22Rv1 (cell line): ENCODE results near the gene PMEPA1.

ENCODE experiments used
- ZFX ChIP-seq: fragments of 450-650 bp; IDR thresholded peaks from 2 replicates; pipeline ENCODE4 v1.6.1; 2017; ENCODE audit warnings: antibody characterized with exemption, borderline replicate concordance
- TF ChIP-seq, protein P1 (sequence below): fragments of 450-650 bp; IDR thresholded peaks from 2 replicates; pipeline ENCODE4 v1.5.1; 2017; ENCODE audit warnings: mild to moderate bottlenecking

DNA sequence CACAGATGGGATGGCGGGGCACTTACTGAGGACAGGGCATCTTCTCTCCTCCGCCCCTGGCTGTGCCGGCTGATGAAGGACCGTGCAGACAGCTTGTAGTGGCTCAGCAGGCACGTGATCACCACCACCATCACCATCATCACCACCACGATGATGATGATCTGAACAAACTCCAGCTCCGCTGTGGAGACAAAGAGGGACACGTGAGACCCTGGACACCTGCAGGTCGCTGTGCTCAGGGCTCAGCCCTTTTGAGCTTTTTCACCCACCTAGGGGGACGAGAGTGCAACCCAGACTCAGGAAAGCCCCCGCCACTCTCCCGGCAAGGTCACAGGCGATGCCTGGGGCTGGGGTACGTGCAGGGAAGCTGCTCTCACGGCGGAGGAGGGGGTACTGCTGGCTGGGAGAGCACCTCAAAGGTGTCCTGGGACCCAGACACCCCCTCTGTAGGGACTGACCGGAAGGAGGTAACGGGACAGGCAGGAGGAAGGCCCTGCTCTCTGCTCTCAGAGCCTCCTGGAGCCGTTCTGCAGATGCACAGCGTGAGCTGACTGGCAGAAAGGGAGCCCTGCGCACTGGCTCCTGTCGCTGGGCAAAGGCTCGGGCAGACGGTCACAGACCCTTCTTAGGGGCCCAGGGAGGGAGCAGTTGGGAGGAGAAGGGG lies 50.2 kb downstream of the PMEPA1 start:
- TF ChIP-seq, protein P1, sequence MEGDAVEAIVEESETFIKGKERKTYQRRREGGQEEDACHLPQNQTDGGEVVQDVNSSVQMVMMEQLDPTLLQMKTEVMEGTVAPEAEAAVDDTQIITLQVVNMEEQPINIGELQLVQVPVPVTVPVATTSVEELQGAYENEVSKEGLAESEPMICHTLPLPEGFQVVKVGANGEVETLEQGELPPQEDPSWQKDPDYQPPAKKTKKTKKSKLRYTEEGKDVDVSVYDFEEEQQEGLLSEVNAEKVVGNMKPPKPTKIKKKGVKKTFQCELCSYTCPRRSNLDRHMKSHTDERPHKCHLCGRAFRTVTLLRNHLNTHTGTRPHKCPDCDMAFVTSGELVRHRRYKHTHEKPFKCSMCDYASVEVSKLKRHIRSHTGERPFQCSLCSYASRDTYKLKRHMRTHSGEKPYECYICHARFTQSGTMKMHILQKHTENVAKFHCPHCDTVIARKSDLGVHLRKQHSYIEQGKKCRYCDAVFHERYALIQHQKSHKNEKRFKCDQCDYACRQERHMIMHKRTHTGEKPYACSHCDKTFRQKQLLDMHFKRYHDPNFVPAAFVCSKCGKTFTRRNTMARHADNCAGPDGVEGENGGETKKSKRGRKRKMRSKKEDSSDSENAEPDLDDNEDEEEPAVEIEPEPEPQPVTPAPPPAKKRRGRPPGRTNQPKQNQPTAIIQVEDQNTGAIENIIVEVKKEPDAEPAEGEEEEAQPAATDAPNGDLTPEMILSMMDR: no peak
- TF ChIP-seq ZFX: no peak
